ENCODE data around the gene VEPH1. TPM values are rescaled to one million over a fixed set of nuclear protein-coding genes. Genes with fewer than 3 reads are reported as not detected.

The VEPH1 gene
- total RNA-seq, 4 donors from 2014 or later: 0.48 to 11.7 (median 3.2) TPM

- no peak for DNase-seq (ENCODE audit: low spot score)
- ATAC-seq (ENCODE audit: low FRiP score): no peak
- no peak for TF ChIP-seq CTCF (IDR thresholded peaks at IDR 0.05)
These were observed 190.0 kb downstream of the VEPH1 start for GRCh38 chr3:157313186-157313585.

DNA sequence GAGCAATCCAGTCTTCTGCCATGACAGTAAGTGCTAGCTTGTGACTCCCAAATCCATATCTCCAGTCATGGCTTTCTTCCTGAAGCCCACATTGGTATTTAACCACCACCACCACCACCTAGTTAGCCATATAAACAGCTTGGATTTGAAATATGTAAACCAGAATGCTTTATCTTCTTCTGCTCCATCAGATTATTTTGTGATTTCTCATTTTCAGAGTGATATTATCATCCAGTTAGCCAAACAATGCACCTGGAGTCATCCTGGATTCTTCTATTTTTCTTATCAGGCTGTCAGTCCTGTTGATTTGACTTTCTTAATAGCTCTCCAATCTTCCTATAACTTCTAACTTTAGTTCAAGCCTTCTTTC, 190.9 kb downstream of the VEPH1 start:
- no peak for DNase-seq (ENCODE audit: low spot score)
- no peak for ATAC-seq (ENCODE audit: low FRiP score)
- no peak for TF ChIP-seq CTCF (IDR thresholded peaks at IDR 0.05)

GRCh38 chr3:157311633-157312375, 191.4 kb downstream of the VEPH1 start:
- TF ChIP-seq CTCF (IDR thresholded peaks at IDR 0.05): no peak
- DNase-seq (ENCODE audit: low spot score) (no peak), ATAC-seq (ENCODE audit: low FRiP score) (peak; percentile 83)

GRCh38 chr3:157310329-157311052, 192.7 kb downstream of the VEPH1 start:
- no peak for TF ChIP-seq CTCF (IDR thresholded peaks at IDR 0.05)
- DNase-seq (ENCODE audit: low spot score) (no peak), ATAC-seq (ENCODE audit: low FRiP score) (no peak)

DNA sequence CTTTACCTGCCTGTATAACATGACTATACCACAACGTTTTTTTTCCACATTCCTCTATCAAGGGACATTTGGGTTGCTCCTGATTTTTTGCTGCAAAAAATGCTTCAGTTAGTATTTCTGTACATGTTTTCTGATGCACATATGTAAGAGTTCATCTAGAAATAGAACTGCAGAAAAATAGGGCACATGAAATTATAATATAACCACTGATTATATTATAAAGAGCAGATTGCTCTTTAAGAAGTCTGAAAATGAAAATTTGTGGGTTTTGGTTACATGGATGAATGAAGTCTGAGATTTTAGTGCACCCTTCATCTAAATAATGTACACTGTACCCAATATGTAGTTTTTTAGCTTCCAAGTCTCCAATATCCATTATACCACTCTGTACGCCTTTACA, 196.7 kb downstream of the VEPH1 start:
- no peak for TF ChIP-seq CTCF (IDR thresholded peaks at IDR 0.05)
- ATAC-seq (ENCODE audit: low FRiP score) (no peak), DNase-seq (ENCODE audit: low spot score) (no peak)

DNA sequence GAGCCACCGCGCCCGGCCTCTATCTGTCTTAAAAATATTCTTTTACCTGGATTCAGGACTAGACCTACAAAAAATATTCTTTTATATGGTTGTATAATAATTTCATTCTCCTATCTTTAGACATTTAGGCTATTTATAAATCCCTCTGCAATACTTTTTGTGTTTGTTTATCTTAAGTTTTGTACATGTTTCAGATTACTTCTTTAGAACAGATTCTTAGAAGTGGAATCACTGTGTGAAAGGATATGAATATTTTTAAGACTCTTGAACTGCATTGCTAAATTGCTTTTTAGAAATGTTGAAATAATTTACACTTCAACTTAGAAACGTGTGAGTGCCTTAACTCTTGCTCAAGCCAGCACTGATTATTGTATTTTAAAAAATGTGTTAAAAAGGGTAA, 197.8 kb downstream of the VEPH1 start:
- no peak for TF ChIP-seq CTCF (IDR thresholded peaks at IDR 0.05)
- DNase-seq (ENCODE audit: low spot score) (no peak), ATAC-seq (ENCODE audit: low FRiP score) (no peak)

DNA sequence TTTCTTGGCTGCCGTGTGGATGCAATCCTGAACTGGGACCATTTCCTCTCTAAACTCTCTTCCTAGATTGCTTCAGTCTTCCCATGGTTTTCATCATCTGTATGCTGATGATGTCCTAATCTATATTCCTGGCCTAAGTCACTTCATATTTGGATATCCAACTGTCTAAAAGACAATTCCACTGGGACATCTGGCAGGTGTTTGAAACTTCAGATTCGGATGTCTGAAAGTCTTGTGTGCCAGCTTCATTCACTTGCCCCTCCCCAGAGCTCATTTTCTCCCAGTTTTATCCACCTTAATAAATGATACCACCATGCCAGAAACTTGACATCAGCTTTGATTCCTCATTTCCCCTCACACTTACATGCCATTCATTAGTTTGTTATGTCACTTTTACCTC, 201.5 kb downstream of the VEPH1 start:
- TF ChIP-seq CTCF (IDR thresholded peaks at IDR 0.05): no peak
- ATAC-seq (ENCODE audit: low FRiP score) (no peak), DNase-seq (ENCODE audit: low spot score) (no peak)

All from omental fat pad (tissue), 4 donors.